Right lung (tissue), 5 donors: ENCODE measurements around the gene CZIB. TPM values are rescaled to one million over a fixed set of nuclear protein-coding genes. Genes with fewer than 3 reads are reported as not detected.
A peak's percentile ranks its signal among the peaks of the same experiment; 100 is the strongest.
"Not testable (repeated sequence)": the region's sequence is repeated elsewhere in the genome, so short reads cannot be mapped to it uniquely, and the experiment has no call there.

Experiments used
- DNase-seq, 2 donors: peaks; one replicate each; pipeline ENCODE4 v3.0.0-alpha.2; 2013
- polyA plus RNA-seq, 5 donors: library from polyadenylated mRNA; unstranded; fragments of 120-200 nt; gene quantifications; one replicate each; pipeline versions ENCODE4 v1.2.1 to v1.2.3, GENCODE V29; 2013; ENCODE audit warnings: inconsistent platforms in 1 of 5, low replicate concordance in 1 of 5; ENCODE audit not compliant: insufficient read length in 5 of 5, insufficient read depth in 1 of 5

Gene CZIB
- polyA plus RNA-seq, 5 donors, result 89.4 to 106 (median 105) TPM

DNA sequence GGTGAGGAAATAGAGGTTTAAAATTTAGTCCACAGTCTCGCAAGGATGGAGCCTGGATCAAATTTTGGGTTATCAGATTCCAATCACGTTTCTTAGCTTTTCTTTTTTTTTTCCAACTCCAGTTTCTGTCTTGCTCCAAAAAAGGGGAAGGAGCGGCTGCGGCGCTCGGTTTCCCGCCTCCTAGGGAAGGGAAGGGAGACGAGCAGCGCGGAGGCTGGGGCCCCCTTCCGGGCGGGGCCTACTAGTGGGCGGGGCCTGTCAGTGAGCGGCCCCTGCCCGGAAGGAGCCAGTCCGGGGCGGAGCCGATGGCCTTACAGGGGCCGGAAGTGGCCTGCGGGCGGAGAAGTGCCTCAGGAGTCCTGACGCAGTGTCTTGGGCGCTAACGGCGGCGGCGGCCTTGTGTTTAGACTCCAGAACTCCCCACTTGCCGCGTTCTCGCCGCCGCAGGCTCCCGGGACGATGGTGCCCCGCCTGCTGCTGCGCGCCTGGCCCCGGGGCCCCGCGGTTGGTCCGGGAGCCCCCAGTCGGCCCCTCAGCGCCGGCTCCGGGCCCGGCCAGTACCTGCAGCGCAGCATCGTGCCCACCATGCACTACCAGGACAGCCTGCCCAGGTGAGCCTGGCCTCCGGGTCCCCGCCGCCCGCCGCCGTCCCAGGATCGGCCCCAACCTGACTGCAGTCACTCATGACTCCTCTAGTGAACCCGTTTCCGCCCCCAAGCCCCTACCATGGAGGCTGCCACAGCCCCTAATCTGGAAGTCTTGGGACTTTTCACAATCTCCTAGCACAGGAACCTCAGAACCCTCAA, 23.7 kb downstream of the CZIB start, which contains the start of gene CPT2:
TSS of gene CPT2 (plus strand) at position 340 of the 806 bp plus-strand sequence. CDS start at position 460, 120 bp downstream.
- peak; percentile 90 to 92 for DNase-seq

DNA sequence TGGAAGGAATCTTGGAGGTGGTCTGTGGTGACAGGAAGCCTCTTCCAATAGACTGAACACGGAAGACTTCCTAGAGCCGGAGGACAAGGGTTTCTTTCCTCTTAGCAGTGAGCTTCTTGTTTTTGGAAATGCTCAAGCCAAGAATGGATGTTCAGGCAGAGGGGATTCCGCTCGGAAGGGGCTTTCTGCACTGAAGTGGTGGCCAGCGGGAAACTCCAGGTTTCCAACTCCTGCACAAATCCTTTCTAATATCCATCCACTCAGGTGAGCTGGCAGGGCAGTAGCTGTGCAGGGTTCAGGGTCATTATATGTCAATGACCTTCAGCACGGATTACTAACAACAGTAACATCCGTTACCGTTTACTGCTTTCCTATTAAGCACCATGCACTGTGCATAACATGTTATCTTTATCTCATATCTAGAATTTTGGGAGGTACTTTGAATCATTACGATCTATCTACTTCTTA, 24.4 kb downstream of the CZIB start:
- DNase-seq, result no peak

DNA sequence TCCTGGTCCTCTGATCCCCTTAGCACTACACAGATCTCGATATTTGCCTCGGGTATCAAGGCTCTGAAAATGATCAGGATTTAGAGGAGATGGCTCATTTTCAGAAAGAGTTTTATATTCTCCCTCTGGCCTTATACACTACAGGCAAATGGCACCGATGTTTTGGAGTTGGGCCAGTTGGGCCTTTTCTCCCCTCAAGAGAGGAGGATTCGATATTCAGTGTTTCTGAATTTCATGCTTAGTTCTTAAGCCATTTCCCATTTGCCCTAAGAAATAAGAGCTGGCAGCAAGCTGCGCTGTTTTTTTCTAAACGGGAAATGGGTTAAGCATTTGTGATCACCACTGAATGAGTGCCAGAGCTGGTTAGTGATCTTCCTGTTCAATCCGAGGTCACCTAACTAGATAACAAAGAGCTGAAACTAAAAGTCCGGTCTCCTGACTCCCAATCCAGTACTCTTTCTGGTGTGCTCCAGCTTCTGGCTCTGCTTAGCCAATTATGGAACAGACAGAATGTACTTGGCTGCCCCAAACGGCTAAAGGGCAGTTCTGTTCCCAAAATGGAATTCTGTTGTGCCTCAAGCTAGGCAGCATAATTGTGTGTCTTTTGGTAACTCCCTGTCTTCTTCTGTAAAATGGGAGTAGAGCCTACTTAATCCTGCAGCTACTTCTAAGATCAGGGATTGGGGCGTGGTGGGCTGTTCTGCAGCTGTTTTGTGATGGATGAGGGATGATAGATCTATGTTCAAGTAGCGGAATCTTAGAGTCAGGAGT, 25.0 kb downstream of the CZIB start:
- DNase-seq, result no peak

DNA sequence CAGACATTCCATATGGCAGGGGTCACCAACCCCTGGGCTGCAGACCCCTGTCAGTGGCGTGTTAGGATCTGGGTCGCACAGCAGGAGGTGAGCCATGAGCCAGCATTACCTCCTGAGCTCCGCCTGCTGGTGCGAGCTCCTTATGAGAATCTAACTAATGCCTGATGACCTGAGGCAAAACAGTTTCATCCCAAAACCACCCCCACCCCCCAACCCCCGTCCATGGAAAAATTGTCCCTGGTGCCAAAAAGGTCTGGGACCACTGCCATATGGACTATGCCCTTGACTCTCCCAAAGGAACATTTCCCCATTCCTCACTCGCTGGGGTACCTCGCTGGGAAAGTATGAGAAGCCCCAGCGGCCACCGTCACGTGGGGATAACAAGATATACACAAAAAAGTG, 30.2 kb downstream of the CZIB start:
- no peak for DNase-seq

DNA sequence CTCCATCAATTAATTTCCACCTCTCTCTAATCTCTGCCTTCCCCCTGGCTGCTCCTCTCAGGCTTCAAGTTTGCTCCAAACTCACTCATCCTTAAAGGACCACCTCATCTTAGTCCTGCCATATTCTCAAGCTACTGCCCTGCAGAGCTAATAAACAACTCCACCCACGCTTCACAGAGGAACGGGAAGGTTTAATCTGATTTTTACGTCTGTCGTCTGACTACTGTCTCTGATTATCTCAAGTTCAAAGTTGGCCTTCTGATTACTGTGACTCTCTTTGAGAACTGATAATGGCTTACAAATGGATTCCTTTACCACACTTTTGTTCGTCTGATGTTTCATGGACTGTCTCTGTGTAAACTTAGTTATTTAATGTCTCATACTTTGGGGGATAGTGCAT, 31.4 kb downstream of the CZIB start:
- DNase-seq, result no peak

DNA sequence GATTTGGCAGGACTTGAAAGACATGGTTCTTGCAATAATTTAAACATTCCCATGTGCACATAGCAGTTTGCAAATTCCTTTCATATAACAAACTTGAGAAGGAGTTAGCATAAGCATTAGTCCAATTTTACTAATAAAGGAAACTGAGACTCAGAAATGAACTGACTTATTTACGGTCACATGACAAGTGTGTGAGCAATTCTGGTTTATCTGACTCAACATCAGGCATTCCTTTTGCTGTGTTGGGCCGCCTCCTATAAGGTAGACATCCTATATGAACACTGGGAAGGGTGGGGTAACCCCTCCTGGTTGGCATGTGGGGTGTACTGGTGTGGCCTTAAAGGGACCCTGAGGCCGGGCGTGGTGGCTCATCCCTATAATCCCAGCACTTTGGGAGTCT, 32.3 kb downstream of the CZIB start:
- no peak for DNase-seq

DNA sequence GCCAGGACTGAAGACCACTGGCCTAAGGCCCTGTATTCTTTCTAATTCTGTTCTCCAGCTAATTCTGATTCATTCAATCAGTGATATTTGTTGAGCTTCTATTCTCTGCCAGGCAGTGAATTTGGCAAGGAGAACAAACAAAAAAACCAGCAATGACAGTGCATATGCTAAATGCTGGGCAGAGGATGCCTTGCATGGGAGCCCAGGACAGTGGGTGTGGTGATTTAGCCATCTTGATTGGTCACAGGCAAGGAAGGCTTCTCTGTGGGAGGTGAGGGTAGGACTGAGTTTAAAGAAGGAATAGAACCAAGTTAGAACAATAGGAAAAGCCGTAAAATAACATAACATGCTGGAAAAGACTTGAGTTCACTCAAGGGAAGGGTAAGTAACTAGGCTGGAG, 33.0 kb downstream of the CZIB start:
- DNase-seq, result no peak

DNA sequence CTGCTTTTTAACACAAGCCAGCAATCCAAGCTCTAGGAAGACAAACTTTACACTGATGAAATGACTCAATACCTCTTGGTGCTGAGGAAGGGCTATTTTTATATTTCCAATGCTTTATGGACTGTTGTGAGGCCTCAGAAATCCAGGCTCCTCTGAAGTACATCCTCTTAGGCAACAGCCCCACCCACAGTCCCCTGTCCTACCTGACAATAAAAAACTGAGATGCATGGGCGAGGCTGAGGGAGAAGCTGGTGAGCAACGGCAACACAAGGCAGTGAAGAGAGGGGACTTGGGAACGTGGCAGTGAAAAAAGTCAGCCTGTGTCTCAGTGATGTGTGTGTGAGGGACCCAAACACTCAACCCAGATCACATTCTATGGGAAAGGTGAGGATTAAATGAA, 33.9 kb downstream of the CZIB start:
- no peak for DNase-seq

DNA sequence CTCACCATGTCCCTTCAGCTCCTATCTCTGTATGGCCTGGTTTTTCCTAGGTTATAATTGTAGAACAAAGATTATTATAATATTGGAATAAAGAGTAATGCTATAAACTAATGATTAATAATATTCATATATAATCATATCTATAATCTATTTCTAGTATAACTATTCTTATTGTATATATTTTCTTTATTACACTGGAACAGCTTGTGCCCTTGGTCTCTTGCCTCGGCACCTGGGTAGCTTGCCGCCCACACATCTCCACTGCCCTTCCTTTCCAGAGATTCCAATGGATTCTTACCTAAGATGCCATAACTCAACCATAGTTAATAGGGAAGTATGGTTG, 34.5 kb downstream of the CZIB start:
- DNase-seq, result not testable (repeated sequence)

DNA sequence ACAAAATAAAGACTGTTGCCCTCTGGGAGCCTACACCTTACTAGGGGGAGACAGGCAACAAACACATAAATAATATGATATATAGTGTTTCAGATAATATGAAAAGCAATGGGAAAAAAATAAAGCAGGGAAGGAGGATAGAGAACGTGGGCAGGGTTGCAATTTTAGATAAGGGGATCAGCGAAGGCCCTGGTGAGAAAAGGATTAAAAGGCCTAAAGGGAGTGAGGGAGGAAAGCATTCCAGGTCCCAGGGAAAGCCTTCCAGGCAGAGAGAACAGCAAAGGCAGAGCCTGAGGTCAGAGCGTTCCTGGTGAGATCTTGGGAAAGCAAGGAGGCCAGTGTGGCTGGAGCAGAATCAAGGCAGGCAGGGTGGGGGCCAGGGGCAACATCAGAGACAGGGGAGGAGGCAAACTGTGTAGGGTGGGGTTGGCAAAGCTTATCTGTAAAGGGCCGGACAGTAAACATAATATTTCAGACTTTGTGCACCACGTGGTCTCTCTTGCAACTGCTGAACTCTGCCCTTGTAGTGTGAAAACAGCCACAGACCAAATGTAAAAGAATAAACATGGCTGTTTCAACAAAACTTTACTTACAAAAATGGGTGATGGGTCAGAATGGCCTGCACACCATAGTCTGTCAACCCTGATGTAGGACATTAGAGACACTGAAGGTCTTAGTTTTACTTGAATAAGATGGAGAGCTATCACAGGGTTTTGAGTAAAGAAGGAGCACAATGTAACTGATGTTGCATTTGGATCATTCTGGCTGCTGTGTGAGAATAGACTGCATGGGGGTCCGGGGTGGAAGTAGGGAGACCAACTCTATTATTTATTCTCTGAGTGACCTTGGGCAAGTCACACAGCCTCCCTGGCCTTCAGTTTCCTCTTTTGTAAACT, 37.1 kb downstream of the CZIB start:
- DNase-seq, result peak; percentile 73 to 74

DNA sequence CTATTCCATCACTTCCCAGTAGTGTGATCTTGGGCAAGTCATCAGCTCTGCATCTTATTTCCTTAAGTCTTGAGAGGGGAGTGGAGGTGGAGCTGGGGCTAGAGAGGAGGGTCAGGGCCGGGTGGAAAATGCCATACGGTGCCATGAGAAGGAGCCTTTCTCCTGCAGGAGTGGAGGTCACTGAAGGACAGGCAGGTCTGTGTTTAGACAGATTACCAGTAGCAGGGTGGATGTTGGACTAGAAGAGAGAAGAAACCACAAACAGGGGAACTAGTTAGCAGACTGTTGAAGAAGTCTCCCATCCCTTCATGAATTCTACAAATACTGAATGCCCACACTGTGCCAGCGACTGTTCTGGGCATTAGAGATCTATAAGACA, 37.7 kb downstream of the CZIB start:
- no peak for DNase-seq

DNA sequence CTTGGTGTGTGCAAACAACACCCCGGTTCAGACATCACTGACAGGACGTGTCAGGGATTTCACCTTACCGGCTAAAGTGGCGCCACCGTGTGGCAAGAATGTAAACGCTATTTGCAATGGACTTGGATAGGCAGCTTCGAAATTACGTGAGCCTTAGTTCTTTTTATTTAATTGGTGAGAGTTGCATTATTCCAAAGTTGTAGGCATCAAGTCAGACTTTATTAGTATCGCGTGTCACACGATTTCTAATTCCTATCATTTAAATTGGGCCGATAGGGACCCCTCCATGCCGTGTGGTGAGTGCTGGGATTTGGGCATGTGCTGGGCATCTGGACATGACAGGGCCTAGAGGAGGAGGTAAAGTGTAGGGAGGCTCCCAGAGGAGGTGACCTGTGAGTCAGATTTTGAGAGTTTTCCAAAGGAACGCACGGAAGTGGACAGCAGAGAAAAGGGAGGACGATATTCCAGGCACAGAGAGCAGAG, 38.3 kb downstream of the CZIB start:
- DNase-seq, result peak in 1 of 2 donors; percentile 61

DNA sequence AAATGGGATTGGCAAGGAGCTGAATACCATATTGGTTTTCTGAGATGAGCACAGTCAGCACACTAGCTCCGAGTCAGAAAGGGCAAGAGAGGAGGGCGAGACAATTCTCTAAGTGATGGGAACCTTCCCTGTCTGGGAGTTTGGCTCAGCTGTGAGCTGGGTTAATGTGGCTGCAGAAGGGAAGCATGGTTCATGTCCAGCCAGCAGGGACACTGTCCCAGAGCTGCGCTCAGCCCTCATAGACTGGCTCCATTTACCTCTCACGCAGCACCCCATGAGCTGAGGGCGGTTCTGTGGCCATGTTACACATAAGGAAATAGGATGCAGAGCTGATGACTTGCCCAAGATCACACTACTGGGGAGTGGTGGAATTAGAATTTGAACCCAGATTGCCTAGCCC, 39.5 kb downstream of the CZIB start:
- no peak for DNase-seq

DNA sequence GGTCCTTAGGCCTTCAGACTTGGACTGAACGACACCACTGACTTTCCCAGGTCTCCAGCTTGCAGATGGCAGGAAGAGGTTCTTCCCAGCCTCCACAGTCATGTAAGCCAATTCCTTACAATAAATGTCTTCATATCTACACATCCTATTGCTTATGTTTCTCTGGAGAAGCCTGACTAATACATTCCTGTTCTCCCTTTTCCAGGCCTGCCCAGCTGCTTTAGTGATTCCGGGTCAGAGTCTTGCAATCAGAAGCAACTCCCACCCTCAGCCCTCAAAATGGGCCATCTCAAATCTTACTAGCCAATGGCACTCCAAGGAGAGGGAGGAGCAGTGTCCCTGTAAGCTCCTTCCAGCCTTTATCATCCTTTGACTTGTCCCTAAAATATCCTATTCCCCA, 40.2 kb downstream of the CZIB start:
- DNase-seq, result no peak

DNA sequence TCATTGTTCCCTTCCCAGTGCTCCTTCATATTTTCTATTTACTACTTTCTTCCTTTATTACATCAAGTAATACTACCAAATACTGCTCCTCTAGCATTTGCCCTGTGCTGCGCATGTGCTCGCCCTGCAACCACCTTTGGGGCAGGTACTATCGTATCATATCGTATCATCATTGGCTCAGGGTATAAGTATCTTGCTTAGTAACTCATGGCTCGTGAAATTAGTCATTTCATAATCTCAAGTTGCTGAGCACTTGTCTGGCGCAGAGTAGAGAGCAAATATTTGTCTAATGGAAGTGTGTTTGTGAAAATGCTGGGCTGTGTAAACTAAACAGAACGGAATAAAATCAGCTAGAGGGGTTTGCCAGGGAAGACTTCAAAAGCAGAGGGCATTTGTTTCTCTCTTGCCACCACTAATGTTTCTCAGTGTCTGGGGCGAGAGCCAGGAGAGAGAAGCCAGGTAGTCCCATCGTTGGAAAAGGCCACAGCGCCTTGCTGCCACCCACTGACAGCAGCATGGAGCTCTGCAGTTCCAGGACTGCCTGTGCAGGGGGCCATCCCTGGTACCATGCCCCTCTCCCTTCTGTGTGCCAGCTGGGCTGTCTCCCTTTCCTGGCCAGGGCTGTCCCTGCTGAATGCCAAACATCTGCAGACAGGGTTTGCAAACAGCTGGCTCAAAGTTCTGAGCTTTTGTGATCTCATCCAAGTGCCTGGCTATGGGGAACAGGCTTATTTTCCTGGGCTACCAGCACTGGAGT, 43.8 kb downstream of the CZIB start:
- peak in 1 of 2 donors; percentile 40 for DNase-seq

DNA sequence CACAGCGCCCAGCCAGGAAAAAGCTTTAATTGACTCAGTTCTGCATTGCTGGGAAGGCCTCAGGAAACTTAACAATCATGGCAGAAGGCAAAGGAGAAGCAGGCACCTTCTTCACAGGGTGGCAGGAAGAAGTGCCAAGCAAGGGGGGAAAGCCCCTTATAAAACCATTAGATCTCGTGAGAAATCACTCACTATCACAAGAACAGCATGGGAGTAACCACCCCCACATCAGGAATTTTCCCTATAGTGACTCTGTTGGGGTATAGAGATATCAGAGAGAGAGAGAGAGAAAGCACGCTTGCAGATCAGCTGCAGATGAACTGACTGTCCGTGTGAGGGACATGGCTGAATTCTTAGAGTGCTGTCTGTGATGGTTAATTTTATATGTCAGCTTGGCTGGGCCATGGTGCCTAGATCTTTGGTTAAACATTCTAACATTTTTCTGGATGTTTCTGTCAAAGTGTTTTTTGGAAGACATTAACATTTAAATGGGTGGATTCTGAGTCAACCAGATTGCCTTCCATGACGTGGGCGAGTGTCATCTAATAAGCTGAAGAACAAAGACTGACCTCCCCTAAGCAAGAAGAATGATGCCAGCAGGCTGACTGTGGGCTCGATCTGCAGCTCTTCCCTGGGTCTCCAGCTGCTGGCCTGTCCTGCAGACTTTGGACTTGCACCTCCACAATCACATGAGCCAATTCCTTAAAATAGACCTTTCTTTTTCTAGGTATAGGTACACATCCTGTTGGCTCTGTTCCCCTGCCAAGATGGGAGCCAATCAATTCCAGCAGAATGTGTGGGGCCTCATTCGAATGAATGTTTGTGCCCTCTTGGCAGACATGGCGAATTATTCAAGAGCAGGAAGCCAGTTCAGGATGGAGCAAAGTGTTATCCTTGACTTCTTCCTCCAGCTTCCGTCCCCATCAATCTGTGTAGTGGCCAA, 45.2 kb downstream of the CZIB start:
- DNase-seq, result no peak

DNA sequence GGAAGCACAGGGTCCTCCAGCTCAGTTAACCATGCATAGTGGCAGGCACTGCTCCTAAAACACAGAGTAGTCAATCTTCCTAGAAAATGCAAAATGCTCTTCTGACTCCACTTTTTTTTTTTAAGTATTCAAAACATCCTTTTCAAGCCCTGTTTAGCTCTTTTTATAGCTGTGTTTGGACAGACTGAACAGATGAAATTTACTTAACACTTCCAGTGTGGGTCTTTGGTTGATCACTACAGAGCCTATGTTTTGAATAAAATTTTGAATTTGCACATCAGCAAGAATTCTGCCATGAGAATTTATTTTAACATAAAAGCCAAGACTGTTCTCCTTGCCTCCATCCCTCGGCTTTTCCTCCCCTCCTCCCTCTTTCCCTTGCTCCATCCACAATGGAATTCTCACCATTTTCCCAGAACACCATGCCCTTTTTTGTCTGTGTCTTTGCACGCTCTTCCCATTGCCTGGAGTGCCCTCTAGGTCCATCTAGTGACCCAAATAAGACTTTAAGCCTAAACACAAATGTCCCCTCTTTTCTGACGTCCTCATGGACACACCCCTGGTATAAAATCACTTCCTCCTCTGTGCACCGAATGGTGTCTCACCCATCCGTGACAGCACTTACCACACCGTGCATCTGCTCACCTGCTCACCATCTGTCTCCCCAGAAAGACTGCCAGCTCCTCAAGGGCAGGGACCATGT, 47.9 kb downstream of the CZIB start:
- no peak for DNase-seq

DNA sequence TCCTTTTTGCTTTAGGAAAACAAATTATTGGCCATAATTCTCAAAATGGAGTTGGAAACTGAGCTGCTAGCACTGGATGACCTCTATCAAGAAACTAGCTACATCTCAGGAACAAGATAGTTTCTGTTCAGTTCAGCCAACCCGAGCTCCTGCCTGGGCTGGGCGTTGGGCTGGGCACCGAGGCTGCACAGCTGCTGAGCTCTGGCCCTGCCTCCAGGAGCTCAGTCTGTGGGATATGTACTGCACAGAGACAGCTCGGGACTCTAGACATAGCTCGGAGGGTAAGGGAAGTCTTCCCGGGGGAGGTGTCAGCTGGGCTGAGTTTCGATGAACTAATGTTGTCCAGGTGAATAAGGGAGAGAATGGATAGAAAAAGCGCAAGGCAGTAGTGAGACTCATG, 53.5 kb downstream of the CZIB start:
- no peak for DNase-seq

DNA sequence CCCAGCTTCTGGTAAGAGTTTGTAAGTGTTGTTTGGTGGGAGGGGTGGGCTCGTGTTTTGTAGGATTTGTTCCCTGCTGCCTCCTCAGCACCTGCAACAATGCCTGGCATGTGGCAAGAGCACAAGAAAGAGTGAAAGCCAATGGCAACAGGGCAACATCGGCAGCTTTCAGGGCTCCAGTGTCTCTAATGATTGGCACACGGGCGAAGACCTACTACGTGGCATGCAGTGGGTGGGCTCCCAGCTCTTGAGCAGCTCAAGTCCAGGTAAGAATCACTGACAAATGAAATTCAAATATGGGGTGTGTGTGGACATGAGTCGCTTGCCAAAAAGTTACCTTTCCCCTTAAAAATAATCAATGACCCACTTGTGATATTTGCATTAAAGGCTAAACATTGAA, 54.1 kb downstream of the CZIB start:
- no peak for DNase-seq
